Activated T-cell treated with anti-CD3 and anti-CD28 coated beads, Interleukin-2, amount 50 U/mL, for 4 hours (primary cell): ENCODE results near the gene CXCR5. TPM values are rescaled to one million over a fixed set of nuclear protein-coding genes. Genes with fewer than 3 reads are reported as not detected.
A peak's percentile ranks its signal among the peaks of the same experiment; 100 is the strongest.

Experiments
- ATAC-seq, 2 donors: fragments of 200-7000 bp; cut with Tn5 transposase; one replicate each; pipeline ENCODE4 v1.10.0; 2021
- DNase-seq: peaks from one replicate; pipeline ENCODE4 v3.0.0-alpha.2; 2020
- H3K27me3 Mint-ChIP-seq: one replicate; pipeline ENCODE4 v1.8.0; 2021; ENCODE audit warnings: low read depth, mixed read lengths
- H3K36me3 Mint-ChIP-seq: one replicate; pipeline ENCODE4 v1.8.0; 2022; ENCODE audit warnings: mixed read lengths; ENCODE audit not compliant: insufficient read depth
- H3K4me1 Mint-ChIP-seq: one replicate; pipeline ENCODE4 v1.8.0; 2021; ENCODE audit warnings: low read depth, mixed read lengths
- H3K4me3 Mint-ChIP-seq: one replicate; pipeline ENCODE4 v1.8.0; 2021; ENCODE audit warnings: mild to moderate bottlenecking, moderate library complexity, mixed read lengths
- H3K9me3 Mint-ChIP-seq: one replicate; pipeline ENCODE4 v1.8.0; 2021; ENCODE audit warnings: mixed read lengths
- total RNA-seq, 3 donors: library from RNA; stranded (reverse); gene quantifications; one replicate each; pipeline ENCODE4 v1.2.1, GENCODE V29; 2021

The CXCR5 gene
- total RNA-seq, 3 donors from 2014 or later, result 17.6 to 30.8 (median 23.7) TPM

GRCh38 chr11:118930094-118930712, 46.5 kb downstream of the CXCR5 start:
- Mint-ChIP-seq H3K36me3 (no peaks in the 10 kb centered on the region), H3K27me3 (no peaks in the 10 kb centered on the region), H3K4me1 (peaks cover 41% of the 10 kb centered on the region), H3K9me3 (no peaks in the 10 kb centered on the region), H3K4me3 (peak overlapping the region; percentile 86)
- ATAC-seq (peak; percentile 7 to 10), DNase-seq (peak; percentile 86)

- Mint-ChIP-seq H3K27me3 (no peaks in the 10 kb centered on the region), H3K4me1 (peaks cover 36% of the 10 kb centered on the region), H3K4me3 (no peak overlapping the region), H3K9me3 (no peaks in the 10 kb centered on the region), H3K36me3 (no peaks in the 10 kb centered on the region)
- DNase-seq (no peak), ATAC-seq (no peak)
Observed at GRCh38 chr11:118931571-118931970, 47.9 kb downstream of the CXCR5 start.

GRCh38 chr11:118933486-118933885, 49.8 kb downstream of the CXCR5 start:
- Mint-ChIP-seq H3K4me3 (no peak overlapping the region), H3K36me3 (no peaks in the 10 kb centered on the region), H3K9me3 (no peaks in the 10 kb centered on the region), H3K4me1 (peaks cover 21% of the 10 kb centered on the region), H3K27me3 (peaks cover 1% of the 10 kb centered on the region)
- DNase-seq (no peak), ATAC-seq (no peak)

GRCh38 chr11:118935376-118935775, 51.7 kb downstream of the CXCR5 start:
- Mint-ChIP-seq H3K27me3 (peaks cover 2% of the 10 kb centered on the region), H3K36me3 (no peaks in the 10 kb centered on the region), H3K4me1 (peaks cover 32% of the 10 kb centered on the region), H3K9me3 (no peaks in the 10 kb centered on the region), H3K4me3 (no peak overlapping the region)
- DNase-seq, result no peak
- ATAC-seq, result no peak

- ATAC-seq, result no peak
- DNase-seq, result no peak
- Mint-ChIP-seq H3K4me1 (peaks cover 34% of the 10 kb centered on the region), H3K9me3 (no peaks in the 10 kb centered on the region), H3K36me3 (no peaks in the 10 kb centered on the region), H3K4me3 (no peak overlapping the region), H3K27me3 (peaks cover 2% of the 10 kb centered on the region)
Observed at GRCh38 chr11:118938491-118939403, 55.1 kb downstream of the CXCR5 start.

GRCh38 chr11:118939404-118939915, 55.8 kb downstream of the CXCR5 start:
- Mint-ChIP-seq H3K9me3 (no peaks in the 10 kb centered on the region), H3K36me3 (no peaks in the 10 kb centered on the region), H3K4me3 (no peak overlapping the region), H3K4me1 (peaks cover 34% of the 10 kb centered on the region), H3K27me3 (peaks cover 2% of the 10 kb centered on the region)
- DNase-seq, result no peak
- no peak for ATAC-seq

- Mint-ChIP-seq H3K9me3 (no peaks in the 10 kb centered on the region), H3K36me3 (no peaks in the 10 kb centered on the region), H3K4me1 (peaks cover 36% of the 10 kb centered on the region), H3K4me3 (peak overlapping the region; percentile 21), H3K27me3 (peaks cover 2% of the 10 kb centered on the region)
- no peak for DNase-seq
- peak; percentile 92 to 97 for ATAC-seq
Observed at GRCh38 chr11:118939953-118940598, 56.4 kb downstream of the CXCR5 start.

- ATAC-seq (no peak), DNase-seq (no peak)
- Mint-ChIP-seq H3K4me3 (no peak overlapping the region), H3K4me1 (peaks cover 10% of the 10 kb centered on the region), H3K36me3 (no peaks in the 10 kb centered on the region), H3K27me3 (no peaks in the 10 kb centered on the region), H3K9me3 (no peaks in the 10 kb centered on the region)
Observed at GRCh38 chr11:118947091-118947490, 63.4 kb downstream of the CXCR5 start.

Other genes with a start within 250 kb of the CXCR5 start
- gene TREH, start 204.2 kb upstream of the CXCR5 start, total RNA-seq, result not detected
- 100 to 1,000 TPM; 121 to 147 (median 132) TPM for gene DDX6, start 92.7 kb upstream of the CXCR5 start, total RNA-seq
- 10 to 100 TPM; 26.1 to 31.2 (median 26.9) TPM for gene BCL9L, start 42.0 kb downstream of the CXCR5 start, total RNA-seq
- not detected for gene UPK2, start 72.4 kb downstream of the CXCR5 start, total RNA-seq
- not detected for gene FOXR1, start 87.9 kb downstream of the CXCR5 start, total RNA-seq
- 10 to 100 TPM; 23.6 to 33.1 (median 31.0) TPM for gene CENATAC, start 114.2 kb downstream of the CXCR5 start, total RNA-seq
- gene RPS25, start 134.5 kb downstream of the CXCR5 start, total RNA-seq, result 1,000 to 10,000 TPM; 1,565 to 1,602 (median 1,576) TPM
- 100 to 1,000 TPM; 115 to 146 (median 131) TPM for gene TRAPPC4, start 134.9 kb downstream of the CXCR5 start, total RNA-seq
- 10 to 100 TPM; 10.1 to 13.8 (median 13.5) TPM for gene SLC37A4, start 147.0 kb downstream of the CXCR5 start, total RNA-seq
- gene HYOU1, start 173.3 kb downstream of the CXCR5 start, total RNA-seq, result 100 to 1,000 TPM; 249 to 309 (median 260) TPM
- 10 to 100 TPM; 24.1 to 31.5 (median 30.0) TPM for gene VPS11, start 183.9 kb downstream of the CXCR5 start, total RNA-seq
- 10 to 100 TPM; 43.7 to 64.7 (median 60.1) TPM for gene HMBS, start 201.0 kb downstream of the CXCR5 start, total RNA-seq
- 10 to 100 TPM; 53.9 to 61.0 (median 60.9) TPM for gene DPAGT1, start 218.0 kb downstream of the CXCR5 start, total RNA-seq
- gene C2CD2L, start 223.5 kb downstream of the CXCR5 start, total RNA-seq, result 10 to 100 TPM; 22.0 to 24.7 (median 23.0) TPM
- gene HINFP, start 237.7 kb downstream of the CXCR5 start, total RNA-seq, result 10 to 100 TPM; 20.1 to 26.2 (median 21.1) TPM